HG03457 (cell line): ENCODE measurements around the gene SLC16A6.
"Not testable (repeated sequence)": the region's sequence is repeated elsewhere in the genome, so short reads cannot be mapped to it uniquely, and the experiment has no call there.

Source experiments
- ATAC-seq: cut with Tn5 transposase; IDR thresholded peaks from one replicate; pipeline ENCODE4 v1.9.1; 2021; ENCODE audit warnings: moderate number of reproducible peaks; ENCODE audit not compliant: unreplicated experiment

The SLC16A6 gene

DNA sequence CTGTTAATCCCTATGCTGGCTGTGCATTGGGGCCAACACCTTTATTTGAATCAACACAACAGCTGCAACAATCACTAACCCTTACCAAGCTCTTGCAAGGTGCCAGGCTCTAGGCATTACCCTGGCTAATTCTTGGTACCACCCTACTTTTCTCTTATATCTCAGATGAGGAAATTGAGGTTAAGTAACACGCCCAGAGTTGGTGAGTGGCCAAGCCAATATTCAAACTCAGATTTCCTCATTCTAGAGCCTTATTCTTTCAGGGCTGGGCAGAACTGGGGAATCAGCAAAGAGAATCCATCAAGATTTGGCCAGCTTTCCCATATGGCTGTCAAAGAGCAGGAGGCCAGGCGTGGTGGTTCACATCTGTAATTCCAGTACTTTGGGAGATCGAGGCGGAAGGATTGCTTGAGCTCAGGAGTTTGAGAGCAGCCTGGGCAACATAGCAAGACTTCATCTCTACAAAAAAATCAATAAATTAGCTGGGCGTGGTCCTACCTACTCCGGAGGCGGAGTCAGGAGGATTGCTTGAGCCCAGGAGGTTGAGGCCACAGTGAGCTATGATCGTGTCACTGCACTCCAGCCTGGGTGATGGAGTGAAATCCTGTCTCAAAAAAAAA lies 24.1 kb upstream of the SLC16A6 start:
- ATAC-seq: no peak

DNA sequence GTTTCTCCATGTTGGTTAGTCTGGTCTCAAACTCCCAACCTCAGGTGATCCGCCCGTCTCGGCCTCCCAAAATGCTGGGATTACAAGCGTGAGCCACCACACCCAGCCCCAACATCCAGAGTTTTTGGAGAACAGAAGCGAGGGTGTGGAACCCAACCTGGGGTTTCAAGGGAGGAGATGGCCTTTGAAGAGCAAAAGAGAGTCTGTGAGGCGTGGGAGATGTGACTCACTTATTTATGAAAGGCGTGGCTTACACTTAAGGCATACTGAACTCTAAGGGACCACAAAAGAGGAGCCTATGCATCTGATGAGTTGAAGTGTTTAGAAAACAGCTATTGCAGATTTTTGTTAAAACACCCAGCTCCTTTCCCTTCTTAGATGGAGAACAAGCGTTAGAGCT lies 19.2 kb upstream of the SLC16A6 start:
- ATAC-seq: no peak

DNA sequence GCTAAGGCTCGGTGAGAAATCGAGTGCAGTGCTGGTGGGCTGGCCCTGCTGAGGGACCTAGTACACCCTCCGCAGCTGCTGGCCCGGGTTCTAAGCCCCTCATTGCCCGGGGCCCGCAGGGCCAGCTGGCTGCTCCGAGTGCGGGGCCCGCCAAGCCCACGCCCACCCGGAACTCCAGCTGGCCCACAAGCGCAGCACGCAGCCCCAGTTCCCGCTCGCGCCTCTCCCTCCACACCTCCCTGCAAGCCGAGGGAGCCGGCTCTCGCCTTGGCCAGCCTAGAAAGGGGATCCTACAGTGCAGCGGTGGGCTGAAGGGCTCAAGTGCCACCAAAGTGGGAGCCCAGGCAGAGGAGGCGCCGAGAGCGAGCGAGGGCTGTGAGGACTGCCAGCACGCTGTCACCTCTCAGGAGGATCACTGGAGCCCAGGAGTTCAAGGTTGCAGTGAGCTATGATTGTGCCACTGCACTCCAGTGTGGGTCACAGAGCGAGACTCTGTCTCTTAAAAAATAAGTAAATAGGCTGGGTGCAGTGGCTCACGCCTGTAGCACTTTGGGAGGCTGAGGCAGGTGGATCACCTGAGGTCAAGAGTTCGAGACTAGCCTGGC lies 18.2 kb upstream of the SLC16A6 start:
- ATAC-seq: not testable (repeated sequence)

DNA sequence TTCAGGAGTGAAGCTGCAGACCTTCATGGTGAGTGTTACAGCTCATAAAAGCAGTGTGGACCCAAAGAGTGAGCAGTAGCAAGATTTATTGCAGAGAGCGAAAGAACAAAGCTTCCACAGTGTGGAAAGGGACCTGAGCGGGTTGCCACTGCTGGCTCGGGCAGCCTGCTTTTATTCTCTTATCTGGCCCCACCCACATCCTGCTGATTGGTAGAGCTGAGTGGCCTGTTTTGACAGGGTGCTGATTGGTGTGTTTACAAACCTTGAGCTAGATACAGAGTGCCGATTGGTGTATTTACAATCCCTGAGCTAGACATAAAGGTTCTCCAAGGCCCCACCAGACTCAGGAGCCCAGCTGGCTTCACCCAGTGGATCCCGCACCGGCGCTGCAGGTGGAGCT lies 17.6 kb upstream of the SLC16A6 start:
- not testable (repeated sequence) for ATAC-seq

DNA sequence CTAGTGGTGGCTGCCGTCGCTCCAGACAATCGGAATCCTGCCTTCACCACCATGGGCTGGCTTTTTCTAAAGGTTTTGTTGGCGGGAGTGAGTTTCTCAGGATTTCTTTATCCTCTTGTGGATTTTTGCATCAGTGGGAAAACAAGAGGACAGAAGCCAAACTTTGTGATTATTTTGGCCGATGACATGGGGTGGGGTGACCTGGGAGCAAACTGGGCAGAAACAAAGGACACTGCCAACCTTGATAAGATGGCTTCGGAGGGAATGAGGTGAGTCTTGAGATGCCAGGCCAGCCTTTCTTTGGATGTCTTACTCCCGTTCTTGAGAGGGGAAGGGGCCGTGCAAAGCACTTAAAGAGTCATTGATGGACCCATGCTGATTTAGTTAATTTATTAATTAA lies 16.5 kb upstream of the SLC16A6 start:
- ATAC-seq: no peak

DNA sequence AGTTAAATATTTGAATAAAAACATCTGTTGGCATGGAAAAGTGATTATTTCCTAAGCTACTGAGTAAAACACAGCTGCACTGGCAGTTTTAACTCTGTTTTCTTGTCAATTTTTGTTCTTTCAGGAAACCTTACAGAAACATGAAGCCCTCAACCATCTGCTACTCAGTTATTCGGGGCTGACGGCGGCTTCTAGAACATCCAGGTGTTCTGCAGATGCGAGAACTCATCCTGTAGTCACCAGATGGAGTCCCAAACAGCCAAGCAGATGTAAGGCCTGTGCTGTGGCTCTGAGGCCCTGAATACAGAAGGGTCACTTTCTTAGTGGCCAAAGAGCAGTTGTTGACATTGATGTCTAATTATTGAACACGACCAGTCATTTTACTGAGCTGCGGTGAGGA lies 15.9 kb upstream of the SLC16A6 start:
- no peak for ATAC-seq

DNA sequence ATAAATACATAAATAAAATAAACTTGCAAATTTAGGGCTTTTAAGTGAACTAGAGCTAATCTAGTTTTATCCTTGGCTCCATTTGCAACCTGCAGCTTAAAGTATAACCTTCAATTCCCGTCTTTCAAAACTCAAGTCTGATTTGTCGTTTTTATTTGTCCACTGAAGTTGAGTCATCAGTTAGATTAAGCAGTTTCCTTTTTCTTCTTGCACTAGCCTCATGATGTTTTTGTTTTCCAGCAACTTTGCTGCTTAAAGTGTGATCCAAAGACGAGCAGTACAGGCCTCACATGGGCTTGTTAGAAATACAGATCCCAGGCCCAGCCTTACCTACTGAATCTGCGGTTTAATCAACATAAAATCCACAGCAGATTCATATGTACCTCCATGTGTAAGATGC lies 14.2 kb upstream of the SLC16A6 start:
- ATAC-seq: no peak

DNA sequence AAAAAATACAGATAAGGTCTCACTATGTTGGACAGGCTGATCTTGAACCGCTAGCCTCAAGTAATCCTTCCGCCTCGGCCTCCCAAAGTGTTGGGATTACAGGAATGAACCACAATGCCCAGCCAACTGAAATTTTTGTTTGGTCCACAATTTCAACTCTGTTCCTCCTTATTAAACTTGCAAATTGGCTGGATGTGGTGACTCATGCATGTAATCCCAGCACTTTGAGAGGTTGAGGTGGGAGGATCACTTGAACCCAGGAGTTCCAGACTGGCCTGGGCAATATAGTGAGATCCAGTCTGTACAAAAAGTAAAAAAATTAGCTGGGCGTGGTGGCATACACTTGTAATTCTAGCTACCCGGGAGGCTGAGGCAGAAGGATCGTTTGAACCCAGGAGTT lies 13.8 kb upstream of the SLC16A6 start:
- ATAC-seq: no peak

DNA sequence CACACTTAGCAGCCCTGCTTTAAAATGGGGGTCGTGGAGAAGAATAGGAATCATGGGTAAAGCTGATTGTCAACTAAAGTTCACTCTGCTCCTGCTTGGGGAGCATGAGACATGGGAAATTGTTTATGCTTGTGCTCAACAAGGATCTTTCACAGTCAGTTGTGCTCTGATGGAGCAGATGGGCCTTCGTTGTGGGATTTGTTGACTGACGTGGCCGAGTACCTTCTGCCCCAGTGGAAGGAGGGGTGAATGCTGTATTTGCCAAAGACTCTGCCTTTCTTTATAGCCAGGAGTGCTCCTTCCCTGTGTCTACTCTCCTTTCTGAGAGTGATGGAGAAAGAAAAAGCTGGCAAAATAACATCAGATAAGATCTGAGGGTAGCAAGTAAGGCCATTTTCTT lies 11.7 kb upstream of the SLC16A6 start:
- ATAC-seq: no peak

DNA sequence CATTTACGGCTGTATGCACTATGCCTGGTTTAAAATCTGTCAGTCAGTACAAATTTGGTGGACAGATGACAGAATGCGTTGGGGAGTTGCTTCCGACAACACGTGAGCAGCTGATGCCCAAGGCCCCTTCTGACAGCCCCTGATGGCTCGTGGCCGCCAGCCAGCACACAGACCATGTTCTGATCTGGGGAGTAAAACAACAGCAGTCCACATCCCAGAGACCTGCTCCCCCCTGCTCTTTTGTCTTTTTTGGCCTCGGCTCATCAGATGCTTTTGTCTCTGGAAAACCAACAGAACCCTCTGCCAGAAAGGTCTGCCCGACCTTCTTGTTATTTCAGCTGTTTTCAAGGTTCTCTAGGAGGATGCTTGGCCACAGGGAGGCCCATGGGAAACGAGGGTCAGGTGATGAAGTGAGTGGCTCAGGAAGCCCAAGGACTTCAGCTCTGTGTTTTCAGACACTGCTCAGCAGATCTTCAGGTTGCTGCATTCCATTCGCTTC lies 11.2 kb upstream of the SLC16A6 start:
- no peak for ATAC-seq

DNA sequence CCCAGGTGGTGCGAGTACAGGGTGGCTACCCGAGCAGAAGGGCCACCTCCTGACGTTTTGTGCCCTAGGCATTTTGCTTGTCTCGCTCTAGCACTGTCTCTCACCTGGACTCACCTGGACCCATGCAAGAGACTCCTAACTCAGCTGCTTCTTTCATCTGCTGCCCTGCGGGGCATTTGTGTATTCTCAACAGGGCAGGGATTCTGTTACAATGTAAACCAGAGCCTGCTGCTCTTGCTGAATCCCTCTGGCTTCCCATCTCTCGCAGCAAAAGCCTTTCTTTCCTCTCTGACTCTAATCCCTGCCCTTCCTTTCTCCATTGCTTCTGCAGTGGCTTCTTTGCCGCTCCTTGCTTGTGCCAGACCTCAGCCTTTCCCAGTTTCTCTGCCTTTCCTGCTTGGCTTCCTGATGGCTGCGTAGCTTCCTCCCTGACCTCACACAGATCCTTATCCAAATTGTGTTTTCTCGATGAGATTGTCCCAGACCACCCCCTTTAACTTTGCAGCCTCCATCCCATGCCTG lies 10.6 kb upstream of the SLC16A6 start:
- ATAC-seq: no peak

DNA sequence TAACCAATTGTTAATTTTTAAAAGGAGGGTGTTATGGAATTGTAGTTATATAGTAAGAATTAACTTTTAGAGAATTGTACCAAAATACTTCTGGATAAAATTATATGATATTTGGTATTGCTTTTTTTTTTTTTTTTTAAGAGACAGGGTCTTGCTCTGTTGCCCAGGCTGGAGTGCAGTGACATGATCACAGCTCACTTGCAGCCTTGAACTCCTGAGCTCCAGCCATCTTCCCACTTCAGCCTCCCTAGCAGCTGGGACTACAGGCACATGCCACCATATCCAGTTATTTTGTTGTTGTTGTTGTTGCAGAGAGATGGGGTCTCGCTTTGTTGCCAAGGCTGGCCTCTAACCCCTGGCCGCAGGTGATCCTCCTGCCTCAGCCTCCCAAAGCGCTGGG lies 8.9 kb upstream of the SLC16A6 start:
- ATAC-seq: no peak

DNA sequence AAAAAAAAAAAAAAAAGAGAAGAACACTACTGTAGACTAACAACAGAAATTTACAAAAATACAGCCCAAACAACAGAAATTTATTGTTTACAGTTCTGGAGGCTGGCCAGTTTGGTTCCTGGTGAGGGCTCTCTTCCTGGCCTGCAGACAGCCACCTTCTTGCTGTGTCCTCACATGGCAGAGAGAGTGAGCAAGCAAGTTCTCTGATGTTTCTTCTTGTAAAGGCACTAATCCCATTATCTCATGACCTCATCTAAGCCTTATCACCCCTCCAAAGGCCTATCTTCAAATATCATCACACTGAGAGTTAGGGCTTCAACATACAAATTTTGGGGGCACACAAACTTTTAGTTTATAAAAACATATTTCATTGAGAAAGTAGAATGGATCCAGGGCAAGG lies 7.7 kb upstream of the SLC16A6 start:
- no peak for ATAC-seq

DNA sequence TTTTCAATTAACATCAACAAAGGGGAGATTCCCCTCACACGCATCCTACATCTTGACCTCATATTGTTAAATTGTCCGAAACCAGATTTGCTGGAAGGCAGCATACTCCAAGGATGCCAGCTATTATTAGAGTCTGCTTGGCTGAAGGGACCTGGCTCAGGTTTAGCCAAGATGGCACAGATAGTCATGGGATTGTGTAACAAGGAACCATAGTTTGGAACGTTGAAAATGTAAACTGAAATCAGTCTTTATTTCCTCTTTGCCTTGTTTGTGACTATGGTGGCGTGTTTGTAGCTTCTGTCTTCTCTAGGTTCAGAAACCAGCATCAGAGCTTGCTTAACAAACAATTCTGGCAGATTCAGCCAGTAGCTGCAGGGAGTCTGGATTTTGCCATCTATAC lies 6.3 kb upstream of the SLC16A6 start:
- ATAC-seq: no peak

DNA sequence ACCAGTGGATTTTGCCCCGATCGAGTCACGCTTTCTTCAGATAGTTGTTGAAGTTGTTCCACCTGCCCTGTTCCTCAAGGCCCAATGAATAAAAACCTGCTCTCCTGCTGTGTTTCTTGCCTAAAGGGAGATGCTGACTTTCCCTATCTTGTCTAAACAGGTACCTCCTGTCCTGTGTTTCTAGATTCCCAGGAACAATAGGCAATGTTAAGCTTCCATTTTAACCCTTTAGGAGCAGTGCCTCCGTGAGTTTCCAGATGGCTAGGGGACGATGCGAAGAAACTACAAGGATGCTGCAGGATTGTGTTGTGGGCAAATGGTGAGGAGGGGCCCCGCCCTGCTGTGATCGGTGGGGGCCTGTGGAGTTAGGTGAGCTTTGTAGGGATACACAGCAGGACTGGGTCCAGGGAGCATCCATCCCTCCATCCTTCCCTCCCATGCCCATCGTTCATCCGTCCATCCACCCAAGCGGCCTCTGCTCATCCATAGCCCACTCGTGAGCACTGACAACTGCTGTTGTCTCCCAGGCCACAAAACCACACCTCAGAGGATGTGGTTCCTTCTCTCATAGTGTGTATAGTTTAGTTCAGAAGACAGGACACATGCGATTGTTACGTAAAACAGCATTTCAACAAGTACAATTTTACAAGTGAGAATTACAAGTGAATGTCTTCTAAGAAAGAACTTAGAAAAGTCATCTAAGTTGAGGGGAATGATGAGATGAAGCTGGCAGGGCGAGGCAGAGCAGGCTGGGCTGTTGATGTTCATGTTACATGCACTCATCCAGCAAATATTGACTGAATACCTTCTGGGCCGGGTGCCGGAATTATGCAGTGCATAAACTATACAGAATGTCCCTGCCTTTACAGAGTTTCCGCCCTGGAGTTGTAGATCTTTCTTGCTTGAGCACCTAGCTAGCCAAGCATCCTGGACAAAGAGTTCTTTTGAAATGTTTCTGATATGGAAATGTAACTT lies 5.6 kb upstream of the SLC16A6 start:
- ATAC-seq: no peak

DNA sequence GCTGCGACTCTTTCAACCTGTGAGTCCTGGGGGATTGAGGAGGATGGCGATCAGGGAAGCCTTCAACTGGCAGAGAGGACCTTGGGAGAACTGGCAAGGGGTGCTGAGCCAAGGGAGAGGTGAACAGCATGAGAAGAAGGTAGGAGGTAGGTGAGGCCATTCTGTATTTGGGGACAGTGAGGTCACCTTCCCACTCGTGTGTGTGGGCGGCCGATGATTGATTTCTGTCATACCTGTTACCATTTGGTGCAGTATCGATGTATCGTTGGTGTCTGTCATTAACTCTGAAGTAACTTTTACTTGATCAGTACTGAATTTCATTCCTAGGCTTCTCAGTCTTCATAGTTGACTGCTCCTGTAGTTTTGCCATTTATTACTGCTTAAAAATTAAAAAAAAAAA lies 4.2 kb upstream of the SLC16A6 start:
- ATAC-seq: no peak

DNA sequence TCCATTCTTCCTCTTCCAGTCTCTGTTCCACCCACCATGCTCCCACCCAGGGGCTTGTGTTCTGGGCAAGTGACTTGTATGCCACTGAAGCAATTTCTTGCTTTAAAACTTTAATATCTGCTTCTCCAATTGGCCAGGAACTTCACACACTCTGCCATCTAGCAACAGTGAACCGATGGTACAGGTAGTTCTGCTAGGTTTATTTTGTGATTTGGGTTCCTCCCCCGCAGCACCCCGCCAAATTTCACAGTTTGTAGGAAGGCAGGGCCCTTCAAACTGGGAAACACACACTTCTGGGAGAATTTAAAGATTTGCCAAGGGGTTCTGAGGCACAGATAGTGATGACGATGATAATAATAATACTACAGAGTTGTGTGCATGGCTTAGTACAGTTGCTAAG lies 3.7 kb upstream of the SLC16A6 start:
- no peak for ATAC-seq

DNA sequence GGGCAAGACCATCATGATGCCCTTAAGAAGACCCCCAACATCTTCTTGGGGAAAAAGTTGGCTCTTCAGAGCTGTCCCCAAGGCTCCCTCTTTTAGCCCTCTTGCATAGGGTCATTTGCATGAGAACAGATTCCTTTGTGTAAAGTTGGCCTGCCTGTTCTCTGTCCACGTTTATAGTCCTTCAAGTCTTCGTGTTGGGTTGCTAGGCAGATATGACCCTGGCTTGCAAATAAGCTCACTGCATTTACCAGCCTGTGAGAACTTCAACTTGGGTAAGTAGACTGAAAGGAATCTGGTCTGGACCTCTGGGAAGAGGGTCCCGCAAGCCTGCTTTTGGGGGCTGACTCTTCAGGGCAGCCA lies 3.2 kb upstream of the SLC16A6 start:
- no peak for ATAC-seq

DNA sequence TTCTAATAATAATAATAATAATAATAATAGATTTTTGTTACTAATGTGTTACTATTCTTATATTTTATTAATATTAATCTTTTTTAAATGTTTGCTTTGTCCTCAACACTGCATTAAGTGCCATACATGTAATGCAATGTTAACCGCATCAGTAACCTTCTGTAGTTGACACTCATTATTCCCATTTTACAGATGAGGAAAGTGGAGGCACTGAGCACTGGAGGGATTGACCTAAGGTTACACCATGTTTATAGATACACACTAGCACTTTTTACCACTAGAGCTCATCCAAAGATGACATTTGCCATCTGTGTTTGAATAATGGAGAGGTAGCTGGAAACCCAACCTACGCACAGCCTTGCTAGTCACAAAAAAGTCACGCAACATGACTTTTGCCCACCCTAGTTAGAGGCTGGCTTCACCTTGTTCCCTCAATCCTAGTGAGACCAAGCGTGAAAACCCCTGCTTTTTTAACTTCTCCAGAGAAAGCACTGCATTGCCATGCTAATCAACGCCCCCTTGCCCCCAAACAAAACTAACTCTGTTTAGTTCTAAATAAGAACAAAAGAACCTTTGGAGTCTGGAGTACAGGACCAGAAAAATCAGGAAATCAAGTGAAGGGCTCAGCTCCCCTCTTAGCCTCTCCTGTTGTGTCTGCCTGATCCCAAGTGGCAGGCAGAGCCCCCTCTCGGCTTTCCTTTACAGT lies 2.7 kb upstream of the SLC16A6 start:
- no peak for ATAC-seq

DNA sequence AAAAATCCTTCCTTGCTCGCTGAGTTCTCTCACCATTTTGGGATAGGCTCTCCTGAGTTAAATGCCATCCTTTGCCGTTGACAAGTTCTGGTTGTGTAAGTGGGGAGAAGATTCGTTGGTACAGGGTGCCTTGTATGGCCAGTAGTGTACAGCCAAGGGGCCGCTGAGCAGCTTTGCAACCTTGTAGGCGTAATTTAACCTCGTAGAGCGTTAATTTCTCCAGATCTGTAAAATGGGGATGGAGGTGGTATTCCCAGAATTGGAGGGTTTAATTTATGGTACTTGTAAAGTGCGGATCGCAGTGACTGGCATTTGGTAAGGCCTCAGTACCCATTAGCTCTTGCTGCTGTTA lies 1.7 kb upstream of the SLC16A6 start:
- no peak for ATAC-seq
